Activated T-cell treated with anti-CD3 and anti-CD28 coated beads, Interleukin-2, amount 50 U/mL, for 48 hours (primary cell): ENCODE measurements around the gene SLC24A3.

ENCODE experiments used
- DNase-seq, 2 experiments: peaks; one replicate each; pipeline ENCODE4 v3.0.0-alpha.2; 2020

The SLC24A3 gene

GRCh38 chr20:19244291-19244690, 31.8 kb downstream of the SLC24A3 start:
- DNase-seq = no peak

GRCh38 chr20:19249106-19249879, 36.9 kb downstream of the SLC24A3 start:
- no peak for DNase-seq

- DNase-seq = no peak
These were observed 37.9 kb downstream of the SLC24A3 start for GRCh38 chr20:19250346-19250745.

GRCh38 chr20:19251506-19251905, 39.1 kb downstream of the SLC24A3 start:
- no peak for DNase-seq

GRCh38 chr20:19251958-19252357, 39.5 kb downstream of the SLC24A3 start:
- DNase-seq = no peak

- no peak for DNase-seq
These were observed 40.1 kb downstream of the SLC24A3 start for GRCh38 chr20:19252451-19253120.

- no peak for DNase-seq
These were observed 40.9 kb downstream of the SLC24A3 start for GRCh38 chr20:19253316-19253715.

GRCh38 chr20:19253916-19254820, 41.7 kb downstream of the SLC24A3 start:
- no peak for DNase-seq

GRCh38 chr20:19254956-19255355, 42.5 kb downstream of the SLC24A3 start:
- DNase-seq = no peak

- no peak for DNase-seq
These were observed 43.6 kb downstream of the SLC24A3 start for GRCh38 chr20:19256085-19256484.

- DNase-seq = no peak
These were observed 44.6 kb downstream of the SLC24A3 start for GRCh38 chr20:19256906-19257595.

- no peak for DNase-seq
These were observed 45.4 kb downstream of the SLC24A3 start for GRCh38 chr20:19257865-19258264.

GRCh38 chr20:19259141-19259591, 46.7 kb downstream of the SLC24A3 start:
- DNase-seq = no peak

GRCh38 chr20:19260412-19261090, 48.1 kb downstream of the SLC24A3 start:
- DNase-seq = no peak

GRCh38 chr20:19264191-19264590, 51.7 kb downstream of the SLC24A3 start:
- DNase-seq = no peak

- DNase-seq = peak in 1 of 2 experiments; percentile 22
These were observed 53.4 kb downstream of the SLC24A3 start for GRCh38 chr20:19265646-19266374.

- DNase-seq = no peak
These were observed 56.0 kb downstream of the SLC24A3 start for GRCh38 chr20:19268426-19268825.

- no peak for DNase-seq
These were observed 57.4 kb downstream of the SLC24A3 start for GRCh38 chr20:19269737-19270340.

- no peak for DNase-seq
These were observed 59.6 kb downstream of the SLC24A3 start for GRCh38 chr20:19271879-19272651.
